HFFc6 (cell line): ENCODE data around the gene C1orf226. TPM values are rescaled to one million over a fixed set of nuclear protein-coding genes. Genes with fewer than 3 reads are reported as not detected.

Source experiments
- DNase-seq: peaks from one replicate; pipeline ENCODE4 v3.0.0-alpha.2; 2018
- H3K27ac Mint-ChIP-seq: 2 replicates; pipeline ENCODE4 v1.8.0; 2020; ENCODE audit warnings: mild to moderate bottlenecking, mixed read lengths
- H3K27me3 Mint-ChIP-seq: 2 replicates; pipeline ENCODE4 v1.8.0; 2021; ENCODE audit warnings: mild to moderate bottlenecking, moderate library complexity, mixed read lengths; ENCODE audit not compliant: insufficient read depth
- H3K36me3 Mint-ChIP-seq: 2 replicates; pipeline ENCODE4 v1.8.0; 2021; ENCODE audit warnings: low read depth, mixed read lengths
- H3K4me1 Mint-ChIP-seq: 2 replicates; pipeline ENCODE4 v1.8.0; 2020; ENCODE audit warnings: low read depth, mixed read lengths
- H3K4me3 Mint-ChIP-seq: 2 replicates; pipeline ENCODE4 v1.8.0; 2020; ENCODE audit warnings: mild to moderate bottlenecking, moderate library complexity, mixed read lengths
- H3K9me3 Mint-ChIP-seq: 2 replicates; pipeline ENCODE4 v1.8.0; 2020; ENCODE audit warnings: mild to moderate bottlenecking, mixed read lengths
- CTCF ChIP-seq: fragments of 200-600 bp; sonication (generic); IDR thresholded peaks from 2 replicates; pipeline ENCODE4 v1.5.0; 2021; ENCODE audit warnings: antibody characterized with exemption, mild to moderate bottlenecking
- total RNA-seq, 6 experiments: library from RNA; stranded (reverse); fragmentation: NEBNext Ultra II Directional; extraction: Animal tissue kit (Norgen Biotek cat#: 25700); gene quantifications; 2 replicates in 1 of 6; 3 replicates in 5 of 6; pipeline ENCODE4 v1.2.3, GENCODE V29; 2021

Gene C1orf226
- total RNA-seq, 6 experiments from 2014 or later, result 0.09 to 0.43 (median 0.20) TPM

- H3K27ac Mint-ChIP-seq, result no peak overlapping the region
- no peaks in the 10 kb centered on the region for H3K9me3 Mint-ChIP-seq
- H3K27me3 Mint-ChIP-seq, result peaks cover 3% of the 10 kb centered on the region
- peaks cover 21% of the 10 kb centered on the region for H3K4me1 Mint-ChIP-seq
- no peak overlapping the region for H3K4me3 Mint-ChIP-seq
- no peak for TF ChIP-seq CTCF
- no peaks in the 10 kb centered on the region for H3K36me3 Mint-ChIP-seq
- DNase-seq, result no peak
Measured at GRCh38 chr1:162353702-162354101, 27.8 kb upstream of the C1orf226 start.

- H3K4me3 Mint-ChIP-seq, result no peak overlapping the region
- no peaks in the 10 kb centered on the region for H3K4me1 Mint-ChIP-seq
- DNase-seq, result peak; percentile 46
- no peaks in the 10 kb centered on the region for H3K9me3 Mint-ChIP-seq
- peaks cover 8% of the 10 kb centered on the region for H3K27me3 Mint-ChIP-seq
- H3K36me3 Mint-ChIP-seq, result no peaks in the 10 kb centered on the region
- peak; percentile 82 for TF ChIP-seq CTCF
- no peak overlapping the region for H3K27ac Mint-ChIP-seq
Measured at GRCh38 chr1:162357681-162358266, 23.8 kb upstream of the C1orf226 start.

GRCh38 chr1:162358928-162359327 lies 22.6 kb upstream of the C1orf226 start:
- Mint-ChIP-seq H3K4me3 (no peak overlapping the region), H3K27me3 (peaks cover 8% of the 10 kb centered on the region), H3K9me3 (no peaks in the 10 kb centered on the region), H3K27ac (no peak overlapping the region), H3K36me3 (no peaks in the 10 kb centered on the region), H3K4me1 (no peaks in the 10 kb centered on the region)
- no peak for TF ChIP-seq CTCF
- DNase-seq, result no peak

- no peak overlapping the region for H3K4me3 Mint-ChIP-seq
- H3K27me3 Mint-ChIP-seq, result peaks cover 7% of the 10 kb centered on the region
- no peaks in the 10 kb centered on the region for H3K4me1 Mint-ChIP-seq
- no peaks in the 10 kb centered on the region for H3K9me3 Mint-ChIP-seq
- H3K36me3 Mint-ChIP-seq, result no peaks in the 10 kb centered on the region
- no peak for DNase-seq
- no peak overlapping the region for H3K27ac Mint-ChIP-seq
- no peak for TF ChIP-seq CTCF
Measured at GRCh38 chr1:162359523-162360236, 21.8 kb upstream of the C1orf226 start.

GRCh38 chr1:162360237-162360873 lies 21.2 kb upstream of the C1orf226 start:
- no peak for TF ChIP-seq CTCF

More at GRCh38 chr1:162360237-162360873, 21.2 kb upstream of the C1orf226 start:
- Mint-ChIP-seq H3K9me3 (no peaks in the 10 kb centered on the region), H3K4me1 (no peaks in the 10 kb centered on the region), H3K36me3 (no peaks in the 10 kb centered on the region), H3K27me3 (peaks cover 5% of the 10 kb centered on the region), H3K27ac (no peak overlapping the region), H3K4me3 (no peak overlapping the region)
- DNase-seq, result no peak
